ENCODE measurements around the gene PGRMC1.

GRCh38 chrX:119235051-119235511, 1.0 kb upstream of the PGRMC1 start:
- TF ChIP-seq BHLHE40 (IDR thresholded peaks at IDR 0.05; ENCODE audit: borderline replicate concordance) (no peak), SUZ12 (IDR thresholded peaks at IDR 0.05) (no peak), CTBP1 (IDR thresholded peaks at IDR 0.05; ENCODE audit: borderline replicate concordance) (no peak), TARDBP (IDR thresholded peaks at IDR 0.05) (no peak), FOXM1 (IDR thresholded peaks at IDR 0.05; ENCODE audit: borderline replicate concordance) (no peak), FOXA1 (IDR thresholded peaks at IDR 0.05) (no peak), LEF1 (IDR thresholded peaks at IDR 0.05; ENCODE audit: borderline replicate concordance) (no peak), ZNF384 (IDR thresholded peaks at IDR 0.05) (no peak), ELF4 (IDR thresholded peaks at IDR 0.05) (no peak), NFRKB (IDR thresholded peaks at IDR 0.05) (no peak), FOXK2 (IDR thresholded peaks at IDR 0.05) (no peak), HDGF (IDR thresholded peaks at IDR 0.05; ENCODE audit: borderline replicate concordance) (no peak)
